ENCODE results near the gene VAPA.

VAPA gene

DNA sequence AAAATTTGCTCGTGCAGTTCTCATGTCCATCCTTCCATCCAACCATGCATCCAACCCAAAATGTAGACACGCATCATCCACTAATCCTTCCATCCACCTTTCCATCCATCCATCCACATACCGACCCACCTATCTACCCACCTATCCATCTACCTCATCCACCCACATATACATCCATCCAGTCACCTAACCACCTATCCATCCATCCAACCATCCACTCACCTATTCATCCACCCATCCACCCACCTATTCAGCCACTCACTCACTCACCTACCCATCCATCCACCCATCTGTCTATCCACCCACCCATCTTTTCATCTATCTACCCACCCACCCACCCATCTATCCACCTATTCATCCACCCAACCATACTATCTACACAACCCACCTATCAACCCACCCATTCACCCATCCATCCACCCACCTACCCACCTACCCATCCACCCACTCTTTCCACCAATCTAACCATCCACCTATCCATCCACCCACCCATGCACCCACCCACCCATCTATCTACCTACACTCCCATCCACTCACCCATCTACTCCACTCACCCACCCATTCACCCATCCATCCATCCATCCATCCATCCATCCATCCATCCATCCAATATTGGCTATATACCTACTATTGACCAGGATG lies 94.3 kb downstream of the VAPA start:
- FAIRE-seq: no peak

All from colon (tissue), 2 donors.